K562 (cell line): ENCODE data around the gene CLCN6. TPM values are rescaled to one million over a fixed set of nuclear protein-coding genes. Genes with fewer than 3 reads are reported as not detected.

ENCODE experiments used
- DACH1 ChIP-seq: fragments of 450-650 bp; IDR thresholded peaks from 2 replicates; pipeline ENCODE4 v1.6.1; 2018; ENCODE audit not compliant: partially characterized antibody
- DMBX1 ChIP-seq: fragments of 250-450 bp; sonication (Bioruptor Pico); IDR thresholded peaks from 2 replicates; pipeline ENCODE4 v1.8.0; 2022; ENCODE audit warnings: inconsistent platforms, mild to moderate bottlenecking, moderate library complexity, borderline replicate concordance
- NBN ChIP-seq: fragments of 450-650 bp; IDR thresholded peaks from 2 replicates; pipeline ENCODE4 v1.6.1; 2016; ENCODE audit warnings: low read depth, mild to moderate bottlenecking
- PHB2 ChIP-seq: fragments of 450-650 bp; IDR thresholded peaks from 2 replicates; pipeline ENCODE4 v1.6.1; 2017; ENCODE audit warnings: low read depth
- RB1 ChIP-seq: fragments of 450-650 bp; IDR thresholded peaks from 2 replicates; pipeline ENCODE4 v1.6.1; 2017; ENCODE audit warnings: low read depth, mild to moderate bottlenecking
- XRCC3 ChIP-seq: fragments of 450-650 bp; IDR thresholded peaks from 2 replicates; pipeline ENCODE4 v1.6.1; 2017; ENCODE audit warnings: mild to moderate bottlenecking, moderate library complexity
- YY1 ChIP-seq, 3 experiments: IDR thresholded peaks; 2 replicates each; pipeline ENCODE4 v1.6.1; 2011; ENCODE audit warnings: low read length in 2 of 3, mild to moderate bottlenecking in 2 of 3, moderate library complexity in 2 of 3, borderline replicate concordance in 1 of 3, control low read depth in 1 of 3, low read depth in 1 of 3; ENCODE audit not compliant: insufficient read depth in 3 of 3, insufficient replicate concordance in 2 of 3, control insufficient read depth in 1 of 3, insufficient read length in 1 of 3; ENCODE audit errors: extremely low read depth in 1 of 3
- ZNF699 ChIP-seq: fragments of 250-450 bp; sonication (Bioruptor Pico); IDR thresholded peaks from 2 replicates; pipeline ENCODE4 v1.8.0; 2021; ENCODE audit warnings: mild to moderate bottlenecking, moderate library complexity; ENCODE audit not compliant: insufficient replicate concordance
- polyA plus RNA-seq, 8 experiments: library from polyadenylated mRNA; depleted of rRNA in 4 of 8; stranded (reverse) in 5 of 8; unstranded in 3 of 8; fragments of >200 nt; fragmentation: Nextera tagmentation in 2 of 8; fragmentation: Illumina TruSeq in 1 of 8; extraction: Ambion mirVana in 2 of 8; extraction: Trizol in 1 of 8; gene quantifications; 2 replicates each; pipeline versions ENCODE4 v1.2.1 to v1.2.3, GENCODE V29; 2011 to 2014; ENCODE audit warnings: inconsistent platforms in 1 of 8, missing spikeins in 1 of 8
- total RNA-seq, 7 experiments: library from RNA; depleted of rRNA in 6 of 7; stranded (reverse); fragments of >200 nt in 6 of 7; fragmentation: Illumina TruSeq in 2 of 7; extraction: Trizol in 2 of 7; gene quantifications; 2 replicates each; pipeline versions ENCODE4 v1.2.1 to v1.2.3, GENCODE V29; 2011 to 2021; ENCODE audit warnings: low replicate concordance in 1 of 7
- TF ChIP-seq, protein P1 (sequence below): fragments of 250-450 bp; sonication (Bioruptor Pico); IDR thresholded peaks from 2 replicates; pipeline ENCODE4 v1.8.0; 2021; ENCODE audit warnings: moderate library complexity, mild to moderate bottlenecking, inconsistent platforms
- TF ChIP-seq, protein P2 (sequence below): sonication (generic); formaldehyde crosslinking; IDR thresholded peaks from 2 replicates; pipeline ENCODE4 v1.8.0; 2022; ENCODE audit warnings: mild to moderate bottlenecking, missing genetic modification reagents, borderline replicate concordance
- TF ChIP-seq, protein P3 (sequence below): sonication (generic); formaldehyde crosslinking; IDR thresholded peaks from 2 replicates; pipeline ENCODE4 v1.8.0; 2022; ENCODE audit warnings: mild to moderate bottlenecking, low read depth, missing genetic modification reagents
- TF ChIP-seq, protein P4 (sequence below), 2 experiments: fragments of 450-650 bp; conservative IDR thresholded peaks; 2 replicates each; pipeline ENCODE4 v1.6.1; 2017; ENCODE audit warnings: mild to moderate bottlenecking in 2 of 2, moderate library complexity in 2 of 2
- TF ChIP-seq, protein P5 (sequence below): fragments of 450-650 bp; IDR thresholded peaks from 2 replicates; pipeline ENCODE4 v1.6.1; 2018; ENCODE audit warnings: mild to moderate bottlenecking, low read depth; ENCODE audit not compliant: partially characterized antibody
- TF ChIP-seq, protein P6 (sequence below): sonication (generic); formaldehyde crosslinking; IDR thresholded peaks from 2 replicates; pipeline ENCODE4 v1.8.0; 2022; ENCODE audit warnings: mild to moderate bottlenecking, missing genetic modification reagents

The CLCN6 gene
- total and polyA plus RNA-seq, 9 of the 15 experiments (the other 6 are each of a cell fraction or from before 2014, with no cell fraction given) = 2.0 to 21.8 (median 13.6) TPM

DNA sequence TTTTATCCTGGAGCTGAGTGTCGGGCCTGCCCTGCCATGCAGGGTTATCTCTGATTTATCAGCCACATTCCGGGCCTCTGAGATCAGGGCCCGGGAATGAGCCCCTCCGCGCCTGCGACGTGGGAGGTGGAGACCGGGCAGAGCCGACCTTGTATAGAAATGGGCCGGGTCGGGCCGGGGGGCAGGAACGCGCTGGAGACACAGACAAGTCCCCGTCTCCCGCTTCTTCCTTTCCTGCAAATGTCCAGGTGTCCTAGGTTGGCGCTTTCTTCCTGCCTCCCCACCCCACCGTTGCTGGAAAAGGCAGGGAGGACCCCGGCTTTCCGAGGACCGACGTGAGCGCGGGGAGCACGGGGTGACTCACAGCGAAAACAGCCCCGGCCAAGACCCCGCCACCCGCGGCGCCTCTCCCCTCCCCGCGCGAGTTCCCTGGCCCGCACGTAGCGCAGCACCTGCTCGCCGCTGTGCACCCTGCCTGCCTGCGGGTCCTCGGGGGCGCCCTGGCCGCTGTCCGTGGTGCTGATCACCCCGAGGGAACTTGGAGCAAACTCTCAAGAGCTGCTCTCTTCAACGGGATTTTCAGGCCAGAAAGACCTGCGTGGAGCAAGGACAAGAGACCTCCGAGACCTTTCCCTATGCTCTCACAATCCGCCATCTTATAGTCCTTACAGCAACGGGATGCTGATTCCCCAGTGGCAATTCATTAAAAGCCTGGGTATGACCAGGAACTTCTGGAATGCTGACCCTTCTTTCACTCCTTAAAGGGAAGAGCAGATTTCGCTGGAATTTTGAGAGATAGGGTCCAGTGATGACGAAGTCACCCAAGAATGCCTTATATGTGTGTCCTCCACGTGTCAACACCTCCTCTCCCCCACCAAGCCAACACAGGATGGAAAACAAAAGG lies 53.2 kb downstream of the CLCN6 start (continued):
- TF ChIP-seq, protein P1, sequence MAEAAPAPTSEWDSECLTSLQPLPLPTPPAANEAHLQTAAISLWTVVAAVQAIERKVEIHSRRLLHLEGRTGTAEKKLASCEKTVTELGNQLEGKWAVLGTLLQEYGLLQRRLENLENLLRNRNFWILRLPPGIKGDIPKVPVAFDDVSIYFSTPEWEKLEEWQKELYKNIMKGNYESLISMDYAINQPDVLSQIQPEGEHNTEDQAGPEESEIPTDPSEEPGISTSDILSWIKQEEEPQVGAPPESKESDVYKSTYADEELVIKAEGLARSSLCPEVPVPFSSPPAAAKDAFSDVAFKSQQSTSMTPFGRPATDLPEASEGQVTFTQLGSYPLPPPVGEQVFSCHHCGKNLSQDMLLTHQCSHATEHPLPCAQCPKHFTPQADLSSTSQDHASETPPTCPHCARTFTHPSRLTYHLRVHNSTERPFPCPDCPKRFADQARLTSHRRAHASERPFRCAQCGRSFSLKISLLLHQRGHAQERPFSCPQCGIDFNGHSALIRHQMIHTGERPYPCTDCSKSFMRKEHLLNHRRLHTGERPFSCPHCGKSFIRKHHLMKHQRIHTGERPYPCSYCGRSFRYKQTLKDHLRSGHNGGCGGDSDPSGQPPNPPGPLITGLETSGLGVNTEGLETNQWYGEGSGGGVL (CRISPR knock-in tag) = no peak
- TF ChIP-seq NBN (no peak), DACH1 (no peak), RB1 (peak; percentile 64; the same call in 1 of the 2 replicates), XRCC3 (no peak), PHB2 (no peak), YY1 (IDR thresholded peaks at IDR 0.05; ENCODE audit: borderline replicate concordance in 1 of 3, control insufficient read depth in 1 of 3, extremely low read depth in 1 of 3, insufficient read depth in 3 of 3, insufficient read length in 1 of 3, insufficient replicate concordance in 2 of 3, low read depth in 1 of 3, low read length in 2 of 3) (peak in 1 of 3 experiments; percentile 21), ZNF699 (no peak), DMBX1 (CRISPR knock-in tag) (peak; percentile 89)
- TF ChIP-seq, protein P2, sequence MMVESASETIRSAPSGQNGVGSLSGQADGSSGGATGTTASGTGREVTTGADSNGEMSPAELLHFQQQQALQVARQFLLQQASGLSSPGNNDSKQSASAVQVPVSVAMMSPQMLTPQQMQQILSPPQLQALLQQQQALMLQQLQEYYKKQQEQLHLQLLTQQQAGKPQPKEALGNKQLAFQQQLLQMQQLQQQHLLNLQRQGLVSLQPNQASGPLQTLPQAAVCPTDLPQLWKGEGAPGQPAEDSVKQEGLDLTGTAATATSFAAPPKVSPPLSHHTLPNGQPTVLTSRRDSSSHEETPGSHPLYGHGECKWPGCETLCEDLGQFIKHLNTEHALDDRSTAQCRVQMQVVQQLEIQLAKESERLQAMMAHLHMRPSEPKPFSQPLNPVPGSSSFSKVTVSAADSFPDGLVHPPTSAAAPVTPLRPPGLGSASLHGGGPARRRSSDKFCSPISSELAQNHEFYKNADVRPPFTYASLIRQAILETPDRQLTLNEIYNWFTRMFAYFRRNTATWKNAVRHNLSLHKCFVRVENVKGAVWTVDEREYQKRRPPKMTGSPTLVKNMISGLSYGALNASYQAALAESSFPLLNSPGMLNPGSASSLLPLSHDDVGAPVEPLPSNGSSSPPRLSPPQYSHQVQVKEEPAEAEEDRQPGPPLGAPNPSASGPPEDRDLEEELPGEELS (CRISPR knock-in tag) = peak; percentile 89; the same call in 1 of the 2 replicates
- TF ChIP-seq, protein P3, sequence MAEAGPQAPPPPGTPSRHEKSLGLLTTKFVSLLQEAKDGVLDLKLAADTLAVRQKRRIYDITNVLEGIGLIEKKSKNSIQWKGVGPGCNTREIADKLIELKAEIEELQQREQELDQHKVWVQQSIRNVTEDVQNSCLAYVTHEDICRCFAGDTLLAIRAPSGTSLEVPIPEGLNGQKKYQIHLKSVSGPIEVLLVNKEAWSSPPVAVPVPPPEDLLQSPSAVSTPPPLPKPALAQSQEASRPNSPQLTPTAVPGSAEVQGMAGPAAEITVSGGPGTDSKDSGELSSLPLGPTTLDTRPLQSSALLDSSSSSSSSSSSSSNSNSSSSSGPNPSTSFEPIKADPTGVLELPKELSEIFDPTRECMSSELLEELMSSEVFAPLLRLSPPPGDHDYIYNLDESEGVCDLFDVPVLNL (CRISPR knock-in tag) = peak; percentile 87
- TF ChIP-seq, protein P4, sequence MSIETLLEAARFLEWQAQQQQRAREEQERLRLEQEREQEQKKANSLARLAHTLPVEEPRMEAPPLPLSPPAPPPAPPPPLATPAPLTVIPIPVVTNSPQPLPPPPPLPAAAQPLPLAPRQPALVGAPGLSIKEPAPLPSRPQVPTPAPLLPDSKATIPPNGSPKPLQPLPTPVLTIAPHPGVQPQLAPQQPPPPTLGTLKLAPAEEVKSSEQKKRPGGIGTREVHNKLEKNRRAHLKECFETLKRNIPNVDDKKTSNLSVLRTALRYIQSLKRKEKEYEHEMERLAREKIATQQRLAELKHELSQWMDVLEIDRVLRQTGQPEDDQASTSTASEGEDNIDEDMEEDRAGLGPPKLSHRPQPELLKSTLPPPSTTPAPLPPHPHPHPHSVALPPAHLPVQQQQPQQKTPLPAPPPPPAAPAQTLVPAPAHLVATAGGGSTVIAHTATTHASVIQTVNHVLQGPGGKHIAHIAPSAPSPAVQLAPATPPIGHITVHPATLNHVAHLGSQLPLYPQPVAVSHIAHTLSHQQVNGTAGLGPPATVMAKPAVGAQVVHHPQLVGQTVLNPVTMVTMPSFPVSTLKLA (conservative IDR thresholded peaks at IDR 0.05) = peak in 1 of 2 experiments; percentile 81; a peak in 2 of 4 replicates
- TF ChIP-seq, protein P5, sequence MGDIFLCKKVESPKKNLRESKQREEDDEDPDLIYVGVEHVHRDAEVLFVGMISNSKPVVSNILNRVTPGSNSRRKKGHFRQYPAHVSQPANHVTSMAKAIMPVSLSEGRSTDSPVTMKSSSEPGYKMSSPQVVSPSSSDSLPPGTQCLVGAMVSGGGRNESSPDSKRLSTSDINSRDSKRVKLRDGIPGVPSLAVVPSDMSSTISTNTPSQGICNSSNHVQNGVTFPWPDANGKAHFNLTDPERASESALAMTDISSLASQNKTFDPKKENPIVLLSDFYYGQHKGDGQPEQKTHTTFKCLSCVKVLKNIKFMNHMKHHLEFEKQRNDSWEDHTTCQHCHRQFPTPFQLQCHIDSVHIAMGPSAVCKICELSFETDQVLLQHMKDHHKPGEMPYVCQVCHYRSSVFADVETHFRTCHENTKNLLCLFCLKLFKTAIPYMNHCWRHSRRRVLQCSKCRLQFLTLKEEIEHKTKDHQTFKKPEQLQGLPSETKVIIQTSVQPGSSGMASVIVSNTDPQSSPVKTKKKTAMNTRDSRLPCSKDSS = no peak
- TF ChIP-seq, protein P6, sequence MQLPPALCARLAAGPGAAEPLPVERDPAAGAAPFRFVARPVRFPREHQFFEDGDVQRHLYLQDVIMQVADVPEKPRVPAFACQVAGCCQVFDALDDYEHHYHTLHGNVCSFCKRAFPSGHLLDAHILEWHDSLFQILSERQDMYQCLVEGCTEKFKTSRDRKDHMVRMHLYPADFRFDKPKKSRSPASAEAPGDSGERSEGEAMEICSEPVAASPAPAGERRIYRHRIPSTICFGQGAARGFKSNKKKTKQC (CRISPR knock-in tag) = peak; percentile 99
